Endothelial cell of hepatic sinusoid (primary cell): ENCODE measurements around the gene PNN.
"Not testable (repeated sequence)": the region's sequence is repeated elsewhere in the genome, so short reads cannot be mapped to it uniquely, and the experiment has no call there.

Source experiments
- in situ Hi-C: cut with HindIII; loops from 2 replicates; pipeline ENCODE4 v1.10.0; 2017; ENCODE audit warnings: low sequenced_read_pairs

The PNN gene

DNA sequence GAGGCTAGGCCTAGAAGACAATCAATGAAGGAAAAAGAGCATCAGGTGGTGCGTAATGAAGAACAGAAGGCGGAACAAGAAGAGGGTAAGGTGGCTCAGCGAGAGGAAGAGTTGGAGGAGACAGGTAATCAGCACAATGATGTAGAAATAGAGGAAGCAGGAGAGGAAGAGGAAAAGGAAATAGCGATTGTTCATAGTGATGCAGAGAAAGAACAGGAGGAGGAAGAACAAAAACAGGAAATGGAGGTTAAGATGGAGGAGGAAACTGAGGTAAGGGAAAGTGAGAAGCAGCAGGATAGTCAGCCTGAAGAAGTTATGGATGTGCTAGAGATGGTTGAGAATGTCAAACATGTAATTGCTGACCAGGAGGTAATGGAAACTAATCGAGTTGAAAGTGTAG, 5.5 kb downstream of the PNN start:
- in situ Hi-C loops = no loop called here

DNA sequence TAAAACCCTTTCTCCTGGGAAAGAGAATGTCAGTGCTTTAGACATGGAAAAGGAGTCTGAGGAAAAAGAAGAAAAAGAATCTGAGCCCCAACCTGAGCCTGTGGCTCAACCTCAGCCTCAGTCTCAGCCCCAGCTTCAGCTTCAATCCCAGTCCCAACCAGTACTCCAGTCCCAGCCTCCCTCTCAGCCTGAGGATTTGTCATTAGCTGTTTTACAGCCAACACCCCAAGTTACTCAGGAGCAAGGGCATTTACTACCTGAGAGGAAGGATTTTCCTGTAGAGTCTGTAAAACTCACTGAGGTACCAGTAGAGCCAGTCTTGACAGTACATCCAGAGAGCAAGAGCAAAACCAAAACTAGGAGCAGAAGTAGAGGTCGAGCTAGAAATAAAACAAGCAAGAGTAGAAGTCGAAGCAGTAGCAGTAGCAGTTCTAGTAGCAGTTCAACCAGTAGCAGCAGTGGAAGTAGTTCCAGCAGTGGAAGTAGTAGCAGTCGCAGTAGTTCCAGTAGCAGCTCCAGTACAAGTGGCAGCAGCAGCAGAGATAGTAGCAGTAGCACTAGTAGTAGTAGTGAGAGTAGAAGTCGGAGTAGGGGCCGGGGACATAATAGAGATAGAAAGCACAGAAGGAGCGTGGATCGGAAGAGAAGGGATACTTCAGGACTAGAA, 6.1 kb downstream of the PNN start:
- in situ Hi-C loops = no loop called here

GRCh38 chr14:39181693-39182047, 6.6 kb downstream of the PNN start:
- in situ Hi-C loops = no loop called here

- in situ Hi-C loops = no loop called here
Measured at GRCh38 chr14:39182770-39183684, 8.0 kb downstream of the PNN start.

DNA sequence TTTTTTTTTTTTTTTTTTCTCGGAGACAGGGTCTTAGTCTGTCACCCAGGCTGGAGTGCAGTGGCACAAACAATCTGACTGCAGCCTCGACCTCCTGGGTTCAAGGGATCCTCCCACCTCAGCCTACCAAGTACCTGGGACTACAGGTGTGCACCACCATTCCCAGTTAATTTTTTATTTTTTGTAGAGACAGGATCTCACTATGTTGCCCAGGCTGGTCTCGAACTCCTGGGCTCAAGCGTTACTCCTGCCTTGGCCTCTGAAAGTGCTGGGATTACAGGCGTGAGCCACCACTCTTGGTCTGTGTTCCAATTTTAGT, 8.6 kb downstream of the PNN start:
- in situ Hi-C loops = not testable (repeated sequence)

DNA sequence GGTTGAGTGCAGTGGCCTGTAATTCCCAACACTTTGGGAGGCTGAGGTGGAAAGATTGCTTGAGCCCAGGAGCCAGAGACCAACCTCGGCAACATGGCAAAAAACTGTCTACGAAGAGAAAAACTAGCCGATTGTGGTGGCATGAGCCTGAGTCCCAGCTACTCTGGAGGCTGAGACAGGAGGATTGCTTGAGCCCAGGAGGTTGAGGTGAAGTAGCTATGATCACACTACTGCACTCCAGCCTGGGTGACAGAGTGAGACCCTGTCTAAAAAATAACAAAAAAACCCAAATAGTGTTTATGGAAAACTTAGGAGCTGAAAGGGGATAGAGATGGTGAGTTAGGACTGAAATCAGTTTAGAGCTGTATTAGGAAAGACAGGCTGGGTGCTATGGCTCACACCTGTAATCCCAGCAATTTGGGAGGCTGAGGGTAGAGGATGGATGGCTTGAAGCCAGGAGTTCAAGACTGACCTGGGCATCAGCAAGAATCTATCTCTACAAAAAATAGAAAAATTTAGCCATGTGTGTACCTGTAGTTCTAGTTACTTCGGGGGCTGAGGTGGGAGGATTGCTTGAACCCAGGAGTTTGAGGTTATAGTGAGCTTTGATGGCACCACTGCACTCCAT, 9.7 kb downstream of the PNN start:
- in situ Hi-C loops = no loop called here

- in situ Hi-C loops = no loop called here
Measured at GRCh38 chr14:39185256-39186049, 10.4 kb downstream of the PNN start.

DNA sequence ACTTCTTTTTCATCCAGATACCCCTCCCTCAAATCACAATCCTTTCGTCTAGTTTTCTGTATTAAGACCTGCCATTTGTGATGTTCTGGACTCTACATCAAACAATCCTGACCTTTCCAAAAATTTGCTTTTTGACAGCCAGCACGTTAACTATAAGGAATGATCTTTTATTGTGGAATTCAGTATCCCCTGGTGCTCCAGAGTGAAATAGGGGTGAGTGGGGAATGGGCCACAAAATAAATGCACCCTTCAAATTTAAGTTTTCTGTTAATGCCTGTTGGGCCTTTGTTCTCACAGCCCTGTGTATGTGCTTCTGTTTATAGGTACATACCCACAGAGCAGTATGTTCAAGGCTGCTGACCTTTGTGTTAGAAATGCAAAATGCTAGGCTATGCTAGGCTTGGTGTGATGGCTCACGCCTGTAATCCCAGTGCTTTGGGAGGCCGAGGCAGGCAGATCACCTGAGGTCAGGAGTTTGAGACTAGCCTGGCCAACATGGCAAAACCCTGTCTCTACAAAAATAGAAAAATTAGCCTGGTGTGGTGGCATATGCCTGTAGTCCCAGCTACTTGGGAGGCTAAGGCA, 12.0 kb downstream of the PNN start:
- in situ Hi-C loops = no loop called here

DNA sequence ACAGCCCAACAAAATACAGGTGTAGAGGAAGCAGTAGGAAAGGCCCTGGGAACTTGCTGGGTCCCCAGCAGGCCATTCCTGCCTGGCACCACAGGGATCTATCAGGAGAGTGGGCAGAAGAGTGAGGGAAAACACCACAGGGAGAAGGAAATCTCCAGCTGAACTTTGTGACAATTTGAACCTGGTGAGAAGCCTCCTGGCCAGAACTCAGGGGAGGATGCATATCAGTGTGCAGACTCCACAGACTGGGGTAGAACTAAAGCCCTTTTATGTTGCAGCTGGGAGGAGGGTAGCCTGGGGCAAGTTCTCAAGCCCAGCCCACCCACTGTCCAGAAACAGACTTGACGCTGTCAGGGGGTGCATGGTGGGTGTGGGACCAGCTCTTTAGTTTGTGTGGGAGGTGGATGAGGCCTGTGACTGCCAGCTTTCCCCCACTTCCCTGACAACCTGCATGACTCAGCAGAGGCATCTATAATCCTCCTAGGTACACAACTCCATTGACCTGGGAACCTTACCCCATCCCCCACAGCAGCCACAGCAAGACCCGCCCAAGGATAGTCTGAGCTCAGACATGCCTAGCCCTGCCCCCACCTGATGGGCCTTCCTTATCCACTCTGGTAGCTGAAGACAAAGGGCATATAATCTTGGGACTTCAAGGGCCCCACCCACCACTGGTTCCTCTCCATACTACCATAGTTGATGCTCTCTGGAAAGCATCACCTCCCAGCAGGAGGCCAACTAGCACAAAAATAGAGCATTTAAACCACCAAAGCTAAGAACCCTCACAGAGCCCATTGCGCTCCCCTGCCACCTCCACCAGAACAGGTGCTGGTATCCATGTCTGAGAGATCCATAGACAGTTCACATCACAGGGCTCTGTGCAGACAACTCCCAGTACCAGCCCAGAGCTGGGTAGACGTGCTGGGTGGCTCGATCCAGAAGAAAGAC, 28.9 kb downstream of the PNN start:
- in situ Hi-C loops = no loop called here

DNA sequence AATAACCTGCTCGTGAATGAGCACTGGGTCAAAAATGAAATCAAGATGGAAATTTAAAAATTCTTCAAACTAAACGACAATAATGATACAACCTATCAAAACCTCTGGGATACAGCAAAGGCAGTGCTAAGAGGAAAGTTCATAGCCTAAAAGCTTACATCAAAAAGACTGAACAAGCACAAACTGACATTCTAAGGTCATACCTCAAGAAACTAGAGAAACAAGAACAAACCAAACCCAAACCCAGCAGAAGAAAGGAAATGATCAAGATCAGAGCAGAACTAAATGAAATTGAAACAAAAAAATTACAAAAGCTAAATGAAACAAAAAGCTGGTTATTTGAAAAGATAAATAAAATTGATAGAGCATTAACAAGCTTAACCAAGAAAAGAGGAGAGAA, 32.4 kb downstream of the PNN start:
- in situ Hi-C loops = not testable (repeated sequence)

DNA sequence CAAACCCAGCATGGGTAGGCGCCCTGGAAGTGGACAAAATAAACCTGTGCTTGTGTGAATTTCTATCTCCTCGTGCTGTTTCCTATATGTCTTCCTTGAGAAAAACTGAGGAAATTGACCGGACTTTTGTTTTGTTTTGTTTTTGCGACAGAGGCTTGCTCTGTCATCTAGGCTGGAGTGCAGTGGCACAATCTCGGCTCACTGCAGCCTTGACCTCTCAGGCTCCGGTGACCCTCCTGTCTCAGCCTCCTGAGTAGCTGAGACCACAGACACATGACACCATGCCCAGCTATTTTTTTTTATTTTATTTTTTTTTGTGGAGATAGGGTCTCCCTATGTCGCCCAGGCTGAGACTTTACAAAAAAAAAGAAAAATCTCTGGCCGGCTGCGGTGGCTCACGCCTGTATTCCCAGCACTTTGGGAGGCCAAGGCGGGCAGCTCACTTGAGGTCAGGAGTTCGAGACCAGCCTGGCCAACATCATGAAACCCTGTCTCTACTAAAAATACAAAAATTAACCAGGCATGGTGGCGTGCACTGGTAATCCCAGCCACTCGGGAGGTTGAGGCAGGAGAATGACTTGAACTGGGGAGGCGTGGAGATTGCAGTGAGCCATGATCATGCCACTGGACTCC, 36.2 kb downstream of the PNN start:
- in situ Hi-C loops = no loop called here

GRCh38 chr14:39212034-39212433, 37.0 kb downstream of the PNN start:
- in situ Hi-C loops = no loop called here

- in situ Hi-C loops = no loop called here
Measured at GRCh38 chr14:39212693-39213092, 37.6 kb downstream of the PNN start.

DNA sequence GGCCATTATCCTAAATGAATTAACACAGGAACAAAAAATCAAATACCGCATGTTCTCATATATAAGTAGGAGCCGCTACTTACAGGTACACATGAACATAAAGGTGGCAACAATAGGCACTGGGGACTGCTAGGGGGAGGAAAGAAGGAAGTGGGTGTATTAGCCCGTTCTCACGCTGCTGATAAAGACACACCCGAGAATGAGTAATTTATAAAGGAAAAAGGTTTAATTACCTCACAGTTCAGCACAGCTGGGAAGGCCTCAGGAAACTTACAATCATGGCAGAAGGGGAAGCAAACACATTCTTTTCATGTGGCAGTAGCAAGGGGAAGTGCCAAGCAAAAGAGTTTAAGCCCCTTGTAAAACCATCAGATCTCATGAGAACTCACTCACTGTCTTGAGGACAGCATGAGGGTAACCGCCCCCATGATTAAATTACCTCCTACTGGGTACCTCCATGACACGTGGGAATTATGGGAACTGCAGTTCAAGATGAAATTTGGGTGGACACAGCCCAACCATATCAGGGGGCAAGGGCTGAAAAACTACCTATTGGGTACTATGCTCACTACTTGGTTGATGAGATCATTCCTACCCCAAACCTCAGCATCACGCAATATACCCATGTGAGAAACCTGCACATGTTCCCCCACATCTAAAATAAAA, 42.3 kb downstream of the PNN start:
- in situ Hi-C loops = no loop called here

- in situ Hi-C loops = no loop called here
Measured at GRCh38 chr14:39218171-39218769, 43.2 kb downstream of the PNN start.

DNA sequence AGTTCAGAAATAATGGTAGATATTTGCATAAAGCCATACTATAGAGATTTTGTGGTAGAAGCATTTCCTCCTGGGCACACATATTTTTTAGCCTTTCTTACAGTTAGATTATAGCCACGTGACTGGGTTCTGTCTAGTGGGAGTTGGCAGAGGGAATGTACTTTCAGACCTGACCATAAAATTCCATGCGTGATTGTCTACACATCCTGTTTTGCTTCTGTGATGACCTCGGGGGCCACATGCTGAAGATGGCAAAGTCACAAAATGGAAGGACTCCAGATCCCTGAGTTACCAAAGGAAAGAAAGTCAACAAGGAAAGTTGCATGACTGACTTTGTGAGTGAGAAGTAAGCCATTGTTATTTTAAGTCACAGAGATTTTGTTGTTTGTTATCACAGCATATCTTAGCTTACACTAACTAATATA, 44.0 kb downstream of the PNN start:
- in situ Hi-C loops = no loop called here

DNA sequence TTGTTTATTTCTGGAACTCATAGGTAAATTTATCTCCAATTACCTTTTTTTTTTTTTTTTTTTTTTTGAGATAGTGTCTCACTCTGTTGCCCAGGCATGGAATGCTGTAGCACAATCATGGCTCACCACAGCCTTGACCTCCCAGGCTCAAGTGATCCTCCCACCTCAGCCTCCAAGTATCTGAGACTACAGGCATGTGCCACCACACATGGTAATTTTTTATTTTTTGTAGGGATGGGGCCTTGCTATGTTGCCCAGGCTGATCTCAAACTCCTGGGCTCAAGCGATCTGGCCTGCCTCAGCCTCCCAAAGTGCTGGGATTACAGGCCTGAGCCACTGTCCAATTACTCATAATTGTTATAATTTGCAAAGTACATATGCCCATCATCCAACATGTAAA, 45.4 kb downstream of the PNN start:
- in situ Hi-C loops = not testable (repeated sequence)

DNA sequence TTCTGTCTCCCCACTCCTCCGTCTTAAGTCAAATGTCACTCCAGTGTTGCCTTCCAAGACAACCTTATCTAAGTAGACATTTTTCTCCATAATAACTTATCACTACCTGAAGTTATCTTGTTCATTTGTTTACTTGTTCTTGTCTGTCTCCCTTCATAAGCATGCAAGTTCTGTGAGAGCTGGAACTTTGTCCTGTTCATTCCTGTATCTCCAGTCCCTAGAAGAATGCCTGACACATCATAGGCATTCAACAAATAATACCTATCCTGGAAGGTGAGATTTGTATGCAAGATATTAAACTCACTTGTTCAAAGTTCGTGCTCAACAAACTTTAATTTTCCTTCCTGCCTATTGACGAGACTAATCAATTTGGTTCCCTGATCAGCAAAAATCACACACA, 53.0 kb downstream of the PNN start:
- in situ Hi-C loops = no loop called here
